Activated T-cell treated with anti-CD3 and anti-CD28 coated beads, Interleukin-2, amount 50 U/mL, for 24 hours (primary cell): ENCODE data around the gene PRRC2B.
"Not testable (repeated sequence)": the region's sequence is repeated elsewhere in the genome, so short reads cannot be mapped to it uniquely, and the experiment has no call there.

Experiments
- DNase-seq: peaks from one replicate; pipeline ENCODE4 v3.0.0-alpha.2; 2020
- H3K27ac Mint-ChIP-seq: 2 replicates; pipeline ENCODE4 v1.8.0; 2020; ENCODE audit warnings: mild to moderate bottlenecking, mixed read lengths
- H3K27me3 Mint-ChIP-seq: 2 replicates; pipeline ENCODE4 v1.8.0; 2020; ENCODE audit warnings: mixed read lengths
- H3K36me3 Mint-ChIP-seq: 2 replicates; pipeline ENCODE4 v1.8.0; 2020; ENCODE audit warnings: low read depth, mixed read lengths
- H3K4me1 Mint-ChIP-seq: 2 replicates; pipeline ENCODE4 v1.8.0; 2020; ENCODE audit warnings: low read depth, mixed read lengths
- H3K4me3 Mint-ChIP-seq: 2 replicates; pipeline ENCODE4 v1.8.0; 2020; ENCODE audit warnings: mild to moderate bottlenecking, moderate library complexity, mixed read lengths
- H3K9me3 Mint-ChIP-seq: 2 replicates; pipeline ENCODE4 v1.8.0; 2020; ENCODE audit warnings: mixed read lengths

The PRRC2B gene

DNA sequence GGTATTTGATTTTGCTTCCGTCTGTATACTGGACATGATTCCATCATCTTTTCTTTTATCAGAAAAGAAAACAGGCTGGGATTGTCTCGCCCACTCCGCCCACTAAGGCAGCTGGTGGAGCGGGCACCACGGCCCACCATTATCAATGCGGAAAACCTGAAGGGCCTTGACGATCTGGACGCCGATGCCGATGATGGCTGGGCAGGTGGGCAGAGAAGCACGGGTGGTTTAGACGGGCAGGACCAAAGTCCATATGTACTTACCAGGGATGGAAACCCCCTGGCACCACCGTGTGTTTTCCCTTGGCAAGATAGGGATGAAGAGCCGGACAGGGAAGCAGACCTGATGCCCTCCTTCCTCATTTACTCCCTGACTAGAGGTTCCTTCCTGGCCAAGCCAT is 53.7 kb downstream of the PRRC2B start:
- H3K27me3 Mint-ChIP-seq, result no peaks in the 10 kb centered on the region
- H3K27ac Mint-ChIP-seq, result peak overlapping the region; percentile 3
- peaks cover 97% of the 10 kb centered on the region for H3K36me3 Mint-ChIP-seq
- no peak overlapping the region for H3K4me3 Mint-ChIP-seq
- peaks cover 26% of the 10 kb centered on the region for H3K4me1 Mint-ChIP-seq
- no peaks in the 10 kb centered on the region for H3K9me3 Mint-ChIP-seq
- no peak for DNase-seq

DNA sequence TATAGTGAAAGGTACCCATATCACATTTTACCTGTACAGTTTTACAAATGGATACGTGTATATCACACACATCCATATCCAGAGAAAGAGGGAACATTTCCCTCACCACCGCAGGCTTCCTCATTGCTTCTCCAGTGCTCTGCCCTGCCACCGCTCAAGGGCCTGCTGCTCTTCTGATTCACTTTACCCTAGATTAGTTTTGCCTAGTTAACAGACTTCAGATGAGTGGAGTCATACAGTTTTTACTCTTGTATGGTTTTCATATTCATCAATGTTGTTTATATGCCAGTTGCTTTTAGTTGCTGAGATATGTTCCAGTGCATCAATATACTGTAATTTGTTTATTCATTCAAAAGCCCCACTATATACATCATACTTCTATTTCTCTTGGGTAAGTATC is 54.9 kb downstream of the PRRC2B start:
- no peaks in the 10 kb centered on the region for H3K9me3 Mint-ChIP-seq
- H3K36me3 Mint-ChIP-seq, result peaks cover 95% of the 10 kb centered on the region
- no peak overlapping the region for H3K4me3 Mint-ChIP-seq
- peak overlapping the region; percentile 78 for H3K27ac Mint-ChIP-seq
- H3K27me3 Mint-ChIP-seq, result no peaks in the 10 kb centered on the region
- peaks cover 31% of the 10 kb centered on the region for H3K4me1 Mint-ChIP-seq
- DNase-seq, result no peak

DNA sequence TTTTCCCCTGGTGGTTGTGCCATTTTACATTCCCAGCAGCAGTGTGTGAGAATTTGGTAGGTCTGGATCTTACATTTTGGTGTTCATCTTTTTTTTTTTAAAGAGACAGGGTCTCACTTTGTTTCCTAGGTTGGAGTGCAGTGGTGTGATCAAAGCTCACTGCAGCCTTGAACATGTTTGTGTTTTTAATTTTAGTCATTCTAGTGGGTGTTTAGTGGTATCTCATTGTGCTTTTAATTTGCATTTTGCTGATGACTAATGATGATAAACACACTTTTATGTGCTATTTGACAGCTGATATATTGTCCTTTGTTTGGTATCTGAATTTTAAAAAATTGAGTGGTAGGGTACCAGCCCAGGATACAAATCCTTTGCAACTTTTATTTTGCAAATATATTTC is 55.4 kb downstream of the PRRC2B start:
- no peak overlapping the region for H3K4me3 Mint-ChIP-seq

DNA sequence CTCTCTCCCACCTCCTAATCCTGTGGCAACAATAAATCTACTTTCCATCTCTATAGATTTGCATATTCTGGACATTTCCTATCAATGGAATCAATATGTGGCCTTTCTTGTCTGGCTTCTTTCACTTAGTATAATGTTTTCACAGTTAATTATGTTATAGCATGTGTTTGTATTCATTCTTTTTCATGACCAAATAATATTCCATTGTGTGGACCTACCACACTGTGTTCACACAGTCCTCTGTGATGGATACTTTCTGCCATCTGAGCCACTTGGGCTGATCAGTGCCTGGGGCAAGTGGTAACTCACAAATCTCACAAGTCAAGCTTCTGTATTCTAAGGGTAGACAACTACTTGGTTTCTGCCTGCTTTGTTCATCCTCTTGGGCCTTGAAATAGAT is 60.1 kb downstream of the PRRC2B start:
- H3K27me3 Mint-ChIP-seq, result no peaks in the 10 kb centered on the region
- H3K27ac Mint-ChIP-seq, result peak overlapping the region; percentile 80
- H3K9me3 Mint-ChIP-seq, result no peaks in the 10 kb centered on the region
- no peak overlapping the region for H3K4me3 Mint-ChIP-seq
- H3K36me3 Mint-ChIP-seq, result peaks cover 97% of the 10 kb centered on the region
- DNase-seq, result no peak
- peaks cover 28% of the 10 kb centered on the region for H3K4me1 Mint-ChIP-seq

More for the DNA sequence above, 55.4 kb downstream of the PRRC2B start:
- Mint-ChIP-seq H3K27ac (peak overlapping the region; percentile 78), H3K27me3 (no peaks in the 10 kb centered on the region), H3K9me3 (no peaks in the 10 kb centered on the region), H3K36me3 (peaks cover 95% of the 10 kb centered on the region), H3K4me1 (peaks cover 31% of the 10 kb centered on the region)
- DNase-seq, result no peak

DNA sequence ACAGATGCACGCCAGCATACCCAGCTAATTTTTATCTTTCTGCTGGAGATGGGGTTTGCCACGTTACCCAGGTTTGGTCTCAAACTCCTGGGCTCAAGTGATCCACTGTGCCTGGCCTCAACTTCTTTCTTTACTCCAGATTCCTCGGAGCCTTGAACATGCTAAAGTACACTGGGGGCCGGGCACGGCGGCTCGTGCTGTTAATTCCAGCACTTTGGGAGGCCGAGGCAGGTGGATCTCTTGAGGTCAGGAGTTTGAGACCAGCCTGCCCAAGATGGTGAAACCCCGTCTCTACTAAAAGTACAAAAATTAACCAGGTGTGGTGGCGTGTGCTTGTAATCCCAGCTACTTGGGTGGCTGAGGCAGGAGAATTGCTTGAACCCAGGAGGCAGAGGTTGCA is 61.8 kb downstream of the PRRC2B start:
- H3K4me3 Mint-ChIP-seq, H3K27me3 Mint-ChIP-seq, H3K9me3 Mint-ChIP-seq: not testable (repeated sequence)
- Mint-ChIP-seq H3K4me1 (peaks cover 21% of the 10 kb centered on the region), H3K27ac (peak overlapping the region; percentile 37), H3K36me3 (peaks cover 97% of the 10 kb centered on the region)
- peak; percentile 16 for DNase-seq

DNA sequence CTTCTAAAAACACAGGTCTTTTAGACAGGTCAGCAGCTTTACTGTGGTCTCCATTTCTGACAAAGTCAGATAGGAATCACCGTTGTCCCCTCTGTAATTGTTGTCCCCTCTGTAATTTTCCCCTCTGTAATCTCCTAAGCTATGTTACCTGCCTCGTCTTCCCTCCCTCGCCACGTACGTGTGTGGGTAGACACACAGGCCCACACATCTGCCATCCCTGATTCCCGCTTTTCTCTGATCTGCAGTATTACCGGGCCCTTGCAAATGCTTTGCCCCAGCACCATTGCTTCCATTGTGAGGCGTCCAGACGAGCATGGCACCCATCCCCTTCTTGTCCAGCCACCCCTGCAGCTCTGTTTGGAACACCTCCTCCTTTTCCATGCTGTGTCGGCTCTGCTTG is 63.9 kb downstream of the PRRC2B start:
- Mint-ChIP-seq H3K36me3 (peaks cover 91% of the 10 kb centered on the region), H3K9me3 (no peaks in the 10 kb centered on the region), H3K27ac (peak overlapping the region; percentile 38), H3K4me3 (no peak overlapping the region), H3K27me3 (no peaks in the 10 kb centered on the region), H3K4me1 (peaks cover 14% of the 10 kb centered on the region)
- peak; percentile 5 for DNase-seq

DNA sequence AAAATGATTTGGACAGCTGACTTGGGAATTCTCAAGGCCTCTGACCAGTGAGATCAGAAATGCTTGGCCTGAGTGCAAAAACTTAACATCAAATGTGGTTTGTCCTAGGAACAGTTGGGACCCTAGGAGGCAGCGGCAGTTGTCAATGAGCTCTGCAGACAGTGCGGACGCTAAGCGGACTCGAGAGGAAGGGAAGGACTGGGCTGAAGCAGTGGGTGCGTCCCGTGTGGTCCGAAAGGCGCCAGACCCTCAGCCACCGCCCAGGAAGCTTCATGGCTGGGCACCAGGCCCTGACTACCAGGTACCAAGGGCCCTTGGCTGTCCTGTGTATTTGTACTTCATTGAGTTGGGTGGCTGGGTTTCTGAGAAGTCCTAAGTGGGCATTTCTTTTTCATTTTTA is 65.2 kb downstream of the PRRC2B start:
- peaks cover 93% of the 10 kb centered on the region for H3K36me3 Mint-ChIP-seq
- H3K4me3 Mint-ChIP-seq, result no peak overlapping the region
- DNase-seq, result peak; percentile 21
- peaks cover 9% of the 10 kb centered on the region for H3K4me1 Mint-ChIP-seq
- no peaks in the 10 kb centered on the region for H3K9me3 Mint-ChIP-seq
- no peaks in the 10 kb centered on the region for H3K27me3 Mint-ChIP-seq
- H3K27ac Mint-ChIP-seq, result peak overlapping the region; percentile 15

DNA sequence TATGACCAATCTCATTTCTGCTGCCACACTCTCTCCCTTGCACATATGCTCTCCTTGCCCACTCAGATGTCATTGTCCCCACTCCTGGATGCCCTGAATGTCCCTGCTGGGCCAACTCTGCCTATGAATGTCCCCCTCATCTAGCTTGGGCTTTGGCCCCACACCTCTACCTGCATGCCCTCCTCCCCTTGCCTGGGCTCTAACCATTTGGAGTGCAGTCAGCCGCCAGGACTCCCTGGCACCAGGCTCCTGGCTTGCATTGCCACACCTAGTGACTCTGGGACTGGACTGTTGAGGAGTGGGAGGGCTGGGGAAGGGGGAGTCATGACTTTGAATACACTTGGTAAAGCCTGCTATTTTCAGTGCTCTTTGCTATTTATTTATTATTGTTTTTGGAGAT is 67.3 kb downstream of the PRRC2B start:
- Mint-ChIP-seq H3K9me3 (no peaks in the 10 kb centered on the region), H3K27ac (peak overlapping the region; percentile 70), H3K27me3 (no peaks in the 10 kb centered on the region), H3K36me3 (peaks cover 93% of the 10 kb centered on the region), H3K4me3 (no peak overlapping the region), H3K4me1 (peaks cover 7% of the 10 kb centered on the region)
- DNase-seq, result no peak

DNA sequence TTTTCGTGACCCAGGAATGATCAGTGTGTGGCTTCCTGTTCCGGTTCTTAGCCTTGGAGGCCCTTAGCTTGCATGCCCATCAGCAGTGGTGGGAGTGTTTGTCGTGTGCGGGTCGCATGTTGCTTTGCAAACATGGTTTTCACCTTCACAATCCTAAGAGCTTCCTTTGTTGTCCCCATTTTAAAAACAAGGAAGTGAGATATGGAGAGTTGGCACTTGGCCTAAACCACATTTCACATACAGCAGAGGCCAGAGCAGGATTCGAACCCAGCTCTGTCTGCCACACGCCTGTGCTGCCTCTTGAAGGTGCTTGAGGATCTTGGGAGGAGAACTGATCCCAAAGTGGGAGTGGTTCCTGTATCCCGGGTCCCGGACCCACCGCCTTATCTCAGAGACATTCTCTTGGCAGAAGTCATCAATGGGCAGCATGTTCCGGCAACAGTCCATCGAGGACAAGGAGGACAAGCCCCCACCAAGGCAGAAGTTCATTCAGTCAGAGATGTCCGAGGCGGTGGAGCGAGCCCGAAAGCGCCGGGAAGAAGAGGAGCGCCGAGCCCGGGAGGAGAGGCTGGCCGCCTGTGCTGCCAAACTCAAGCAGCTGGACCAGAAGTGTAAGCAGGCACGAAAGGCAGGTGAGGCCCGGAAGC is 70.6 kb downstream of the PRRC2B start:
- no peak overlapping the region for H3K4me3 Mint-ChIP-seq
- H3K36me3 Mint-ChIP-seq, result peaks cover 87% of the 10 kb centered on the region
- H3K27me3 Mint-ChIP-seq, result no peaks in the 10 kb centered on the region
- H3K9me3 Mint-ChIP-seq, result no peaks in the 10 kb centered on the region
- peak overlapping the region; percentile 26 for H3K27ac Mint-ChIP-seq
- no peak for DNase-seq
- H3K4me1 Mint-ChIP-seq, result peaks cover 6% of the 10 kb centered on the region

DNA sequence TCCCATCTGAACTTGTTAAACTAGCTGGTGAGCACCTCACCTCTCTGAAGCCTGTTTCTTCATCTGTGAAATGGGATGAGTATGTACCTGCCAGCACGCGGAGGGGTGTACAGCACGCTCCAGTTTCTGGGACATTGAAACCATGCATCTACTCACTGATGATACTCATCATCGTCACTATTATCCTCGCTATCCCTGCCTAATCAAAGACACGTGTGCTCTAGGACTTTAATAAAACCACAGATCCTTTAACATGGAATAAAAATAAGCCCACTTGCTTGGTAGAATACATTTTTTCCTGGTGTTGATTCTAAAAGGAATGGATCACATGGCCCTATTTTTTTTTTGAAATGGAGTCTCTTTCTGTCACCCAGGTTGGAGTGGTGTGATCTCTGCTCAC is 71.5 kb downstream of the PRRC2B start:
- Mint-ChIP-seq H3K9me3 (no peaks in the 10 kb centered on the region), H3K27me3 (no peaks in the 10 kb centered on the region), H3K27ac (peak overlapping the region; percentile 10), H3K36me3 (peaks cover 87% of the 10 kb centered on the region), H3K4me1 (peaks cover 5% of the 10 kb centered on the region), H3K4me3 (no peak overlapping the region)
- no peak for DNase-seq

DNA sequence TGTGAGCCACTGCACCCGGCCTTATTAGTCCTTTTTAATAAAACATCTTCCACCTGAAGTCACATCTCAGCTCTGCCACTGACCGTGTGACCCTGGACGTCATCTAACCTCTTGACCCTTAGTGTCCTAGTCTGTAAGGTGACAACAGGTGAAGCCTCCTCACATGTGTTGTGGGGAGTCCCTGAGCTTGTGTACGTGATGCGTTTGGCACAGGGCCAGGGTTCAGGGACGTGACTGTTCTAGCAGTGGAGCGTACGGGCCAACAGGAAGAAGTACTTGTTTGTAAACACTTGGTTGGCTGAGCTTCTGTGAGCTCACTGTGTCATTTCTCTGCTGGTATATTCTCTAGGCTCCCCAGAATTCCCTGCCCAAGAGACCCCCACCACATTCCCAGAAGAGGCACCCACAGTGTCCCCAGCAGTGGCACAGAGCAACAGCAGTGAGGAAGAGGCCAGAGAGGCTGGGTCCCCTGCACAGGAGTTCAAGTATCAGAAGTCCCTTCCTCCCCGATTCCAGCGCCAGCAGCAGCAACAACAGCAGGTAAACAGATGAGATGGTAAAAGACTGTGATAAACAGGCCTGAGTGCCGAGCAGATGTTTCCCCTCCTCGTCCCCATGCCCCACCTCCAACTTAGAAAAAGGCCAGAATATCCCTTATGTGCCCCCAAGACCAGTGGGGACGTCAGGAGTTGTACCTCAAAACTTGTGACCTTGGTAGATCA is 73.5 kb downstream of the PRRC2B start:
- no peaks in the 10 kb centered on the region for H3K27me3 Mint-ChIP-seq
- H3K4me1 Mint-ChIP-seq, result no peaks in the 10 kb centered on the region
- peak overlapping the region; percentile 24 for H3K27ac Mint-ChIP-seq
- no peak overlapping the region for H3K4me3 Mint-ChIP-seq
- peaks cover 89% of the 10 kb centered on the region for H3K36me3 Mint-ChIP-seq
- no peak for DNase-seq
- H3K9me3 Mint-ChIP-seq, result no peaks in the 10 kb centered on the region

DNA sequence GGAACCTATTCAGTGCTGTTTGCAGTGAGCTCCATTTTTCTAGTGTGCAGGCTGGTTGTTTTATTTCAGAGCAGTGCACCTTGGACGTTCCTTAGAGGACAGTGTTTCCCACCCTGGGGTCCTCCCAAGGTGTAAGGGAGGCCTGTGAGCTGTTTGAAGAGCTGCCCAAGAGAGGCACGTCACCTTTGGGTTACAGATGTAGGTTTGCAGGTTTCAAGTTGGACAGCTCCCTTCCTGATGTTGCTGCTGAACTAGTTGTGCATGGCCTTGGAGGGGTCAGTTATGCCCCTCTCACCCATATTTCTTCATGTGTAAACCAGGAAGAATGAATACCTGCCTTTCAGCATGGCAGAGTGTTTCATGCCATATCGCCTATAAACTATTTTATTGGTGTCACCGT is 74.1 kb downstream of the PRRC2B start:
- no peak for DNase-seq
- H3K27ac Mint-ChIP-seq, result no peak overlapping the region
- H3K36me3 Mint-ChIP-seq, result peaks cover 90% of the 10 kb centered on the region
- no peaks in the 10 kb centered on the region for H3K9me3 Mint-ChIP-seq
- no peaks in the 10 kb centered on the region for H3K4me1 Mint-ChIP-seq
- no peak overlapping the region for H3K4me3 Mint-ChIP-seq
- no peaks in the 10 kb centered on the region for H3K27me3 Mint-ChIP-seq

DNA sequence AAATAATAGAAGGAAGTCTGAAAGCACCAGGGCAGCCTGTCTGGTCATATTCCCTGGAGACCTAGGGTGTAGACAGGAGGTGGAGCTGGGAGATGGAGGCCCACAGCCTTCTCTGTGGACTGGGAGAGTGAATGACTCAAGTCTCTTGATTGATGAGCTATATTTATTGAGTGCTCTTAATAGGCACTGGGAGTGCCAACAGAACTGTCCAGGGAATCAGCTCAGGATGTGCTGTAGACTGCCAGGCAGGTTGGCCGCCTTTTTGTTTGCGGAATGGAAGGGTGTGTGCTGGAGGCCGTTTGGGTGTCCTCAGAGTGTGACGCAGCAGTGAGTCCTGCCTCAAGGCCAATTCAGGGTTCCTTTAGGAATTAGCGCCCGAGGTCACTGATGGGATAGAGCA is 75.5 kb downstream of the PRRC2B start:
- H3K9me3 Mint-ChIP-seq, result no peaks in the 10 kb centered on the region
- peaks cover 92% of the 10 kb centered on the region for H3K36me3 Mint-ChIP-seq
- peak overlapping the region; percentile 13 for H3K27ac Mint-ChIP-seq
- no peak for DNase-seq
- H3K4me3 Mint-ChIP-seq, result no peak overlapping the region
- no peaks in the 10 kb centered on the region for H3K27me3 Mint-ChIP-seq
- no peaks in the 10 kb centered on the region for H3K4me1 Mint-ChIP-seq

DNA sequence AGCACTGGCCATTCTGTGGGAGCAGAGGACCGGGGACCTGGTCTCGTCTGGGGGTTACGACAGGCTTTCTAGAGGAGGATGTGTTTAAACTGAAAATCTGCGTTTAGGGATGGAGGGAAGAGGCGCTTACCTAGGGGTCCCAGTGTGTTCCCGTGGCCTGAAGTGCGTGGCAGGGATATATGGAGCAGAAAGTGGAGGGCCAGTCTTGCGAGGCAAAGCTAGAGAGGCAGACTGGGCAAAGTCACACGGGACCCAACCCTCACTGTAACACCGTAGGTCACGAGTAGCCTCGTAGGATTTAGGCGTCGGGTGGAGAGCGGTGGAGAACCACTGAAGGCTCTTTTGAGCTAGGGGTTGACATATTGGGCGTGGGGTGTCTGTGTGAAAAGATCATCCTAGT is 76.1 kb downstream of the PRRC2B start:
- no peaks in the 10 kb centered on the region for H3K27me3 Mint-ChIP-seq
- H3K27ac Mint-ChIP-seq, result peak overlapping the region; percentile 13
- H3K4me3 Mint-ChIP-seq, result no peak overlapping the region
- peaks cover 92% of the 10 kb centered on the region for H3K36me3 Mint-ChIP-seq
- no peak for DNase-seq
- no peaks in the 10 kb centered on the region for H3K9me3 Mint-ChIP-seq
- H3K4me1 Mint-ChIP-seq, result no peaks in the 10 kb centered on the region

DNA sequence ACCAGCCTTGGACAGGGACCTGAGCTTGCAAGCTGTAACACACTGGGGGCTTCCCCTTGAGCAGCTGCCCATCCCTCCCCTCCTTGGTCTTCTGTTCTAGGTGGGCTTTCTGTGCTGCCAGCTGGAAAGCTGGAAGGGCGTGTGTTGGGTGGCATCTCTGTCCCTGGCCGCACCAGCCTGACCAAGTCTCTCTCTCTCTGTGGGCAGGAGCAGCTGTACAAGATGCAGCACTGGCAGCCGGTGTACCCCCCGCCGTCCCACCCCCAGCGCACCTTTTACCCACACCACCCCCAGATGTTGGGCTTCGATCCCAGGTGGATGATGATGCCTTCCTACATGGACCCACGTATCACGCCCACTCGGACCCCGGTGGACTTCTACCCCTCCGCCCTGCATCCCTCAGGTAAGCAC is 76.7 kb downstream of the PRRC2B start:
- Mint-ChIP-seq H3K36me3 (peaks cover 92% of the 10 kb centered on the region), H3K27me3 (no peaks in the 10 kb centered on the region), H3K4me3 (no peak overlapping the region), H3K9me3 (no peaks in the 10 kb centered on the region), H3K27ac (no peak overlapping the region), H3K4me1 (no peaks in the 10 kb centered on the region)
- no peak for DNase-seq
